Tongue (tissue), 2 donors: ENCODE data around the gene LSM5. TPM values are rescaled to one million over a fixed set of nuclear protein-coding genes. Genes with fewer than 3 reads are reported as not detected.

Source experiments
- DNase-seq: peaks from one replicate; pipeline ENCODE4 v3.0.0-alpha.2; 2015
- total RNA-seq: library from RNA; depleted of rRNA; stranded (reverse); fragments of >200 nt; gene quantifications from one replicate; pipeline ENCODE4 v1.2.3, GENCODE V29; 2014

LSM5 gene
- total RNA-seq, 1 donor from 2014 or later = 25.3 TPM

DNA sequence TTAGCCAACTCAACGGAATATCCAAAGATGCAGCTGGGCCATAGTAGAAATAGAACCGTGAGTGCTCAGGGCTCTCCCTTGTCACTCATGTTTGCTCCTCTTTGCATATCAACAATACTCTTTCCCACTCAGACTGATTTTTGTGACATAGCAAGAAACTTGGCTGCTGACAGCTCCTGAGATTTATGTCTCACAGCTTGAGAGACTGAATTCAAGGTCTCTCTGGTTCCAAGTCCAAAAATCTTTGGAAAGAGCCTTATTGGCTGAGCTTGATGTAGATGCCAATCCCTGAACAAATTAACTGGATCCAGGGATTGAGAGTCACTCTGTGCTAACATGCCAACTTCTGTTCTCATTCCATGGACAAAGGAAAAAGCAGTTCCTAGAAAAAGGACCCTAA lies 30.4 kb downstream of the LSM5 start:
- DNase-seq = no peak

DNA sequence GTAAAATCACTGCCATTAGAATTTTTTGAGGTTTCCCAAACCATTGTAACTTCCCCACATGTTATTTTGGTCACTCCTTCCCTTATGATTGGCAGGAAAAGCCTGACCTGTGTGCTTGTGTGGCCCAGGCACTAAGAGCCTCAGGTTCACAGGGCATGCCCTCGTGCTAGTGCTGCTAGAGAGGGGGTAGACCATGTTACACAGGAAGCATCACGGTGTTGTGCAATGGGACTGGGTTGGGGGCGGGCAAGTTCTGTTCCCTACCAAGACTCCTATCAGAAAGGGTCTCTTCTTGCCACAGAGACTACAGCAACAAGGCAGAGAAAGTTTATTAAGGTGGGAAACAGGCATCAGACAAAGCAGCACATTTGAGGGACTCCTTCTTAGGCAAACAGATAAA lies 32.2 kb downstream of the LSM5 start:
- DNase-seq = no peak

DNA sequence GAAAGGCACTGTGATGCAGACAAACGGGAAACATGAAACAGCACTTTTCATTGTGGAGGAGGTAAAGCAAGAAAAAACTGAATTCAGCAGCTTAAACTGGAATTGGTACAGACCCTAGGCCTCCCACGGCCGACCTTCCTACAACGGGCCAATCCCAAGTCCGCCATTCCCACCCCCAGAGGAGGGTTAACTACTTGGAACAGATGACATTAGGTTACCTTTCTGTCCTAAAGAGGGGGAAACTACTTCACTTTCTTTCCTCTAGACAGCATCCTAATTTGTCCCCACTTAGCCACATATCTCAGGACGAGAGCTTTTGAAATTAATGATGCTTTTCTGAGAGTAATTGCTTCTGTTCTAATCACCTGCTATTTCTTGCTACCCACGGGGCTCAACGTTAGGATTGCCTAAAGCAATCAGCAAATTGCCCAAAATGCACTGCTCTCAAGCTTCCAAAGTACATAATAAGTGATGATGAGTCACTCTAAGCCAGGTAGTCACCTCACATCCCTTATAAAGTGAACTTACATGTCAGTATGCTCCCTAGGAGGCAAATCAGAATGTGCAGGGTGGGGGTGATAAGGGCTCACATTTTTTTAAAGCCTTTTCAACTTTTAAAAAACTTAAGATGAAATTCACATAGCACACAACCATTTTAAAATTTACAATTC lies 36.7 kb downstream of the LSM5 start:
- DNase-seq = no peak

DNA sequence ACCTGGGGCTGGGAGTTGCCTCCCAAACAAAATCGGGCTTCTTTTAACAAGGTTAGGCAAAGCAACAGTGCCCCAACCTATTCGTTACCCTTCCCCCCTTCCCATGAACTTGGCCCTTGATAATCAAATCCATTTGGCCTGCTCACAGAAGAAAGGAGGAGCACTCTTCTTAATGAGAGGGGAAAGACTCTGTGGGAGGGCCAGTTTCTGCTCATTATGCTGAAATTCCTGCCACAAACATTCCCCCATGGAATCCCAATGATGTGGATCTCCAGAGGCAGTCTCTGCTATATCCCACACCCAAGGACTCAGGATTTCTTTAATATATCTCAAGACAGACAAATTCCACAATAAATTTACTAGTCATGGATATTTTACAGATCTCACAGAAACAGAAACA lies 43.0 kb downstream of the LSM5 start:
- DNase-seq = no peak

DNA sequence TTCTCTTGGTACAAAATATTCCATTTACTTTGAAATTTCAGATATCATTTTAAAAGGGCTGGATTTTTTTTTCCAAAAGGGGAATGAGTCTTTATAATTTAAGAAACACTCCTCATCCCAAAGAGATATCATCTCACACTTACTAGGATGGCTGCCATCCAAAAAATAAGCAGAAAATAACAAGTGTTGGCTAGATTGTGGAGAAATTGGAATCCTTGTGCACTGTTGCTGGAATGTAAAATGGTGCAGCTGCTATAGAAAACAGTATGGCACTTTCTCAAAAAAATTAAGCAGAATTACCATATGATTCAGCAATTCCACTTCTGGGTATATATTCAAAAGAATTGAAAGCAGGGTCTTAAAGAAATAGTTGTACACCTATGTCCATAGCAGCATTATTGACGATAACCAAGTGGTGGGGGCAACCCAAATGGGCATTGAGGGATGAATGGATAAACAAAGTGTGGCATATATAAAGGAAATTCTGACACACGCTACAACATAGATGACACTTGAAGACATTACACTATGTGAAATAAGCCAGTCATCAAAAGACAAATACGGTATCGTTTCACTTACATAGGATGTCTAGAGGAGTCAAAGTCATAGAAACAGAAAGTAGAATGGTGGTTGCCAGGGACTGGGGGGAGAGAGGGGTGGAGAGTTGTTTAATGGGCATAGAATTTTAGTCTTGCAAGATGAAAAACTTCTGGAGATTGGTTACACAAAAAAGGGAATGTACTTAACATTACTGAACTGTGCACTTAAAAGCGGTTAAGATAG lies 53.8 kb downstream of the LSM5 start:
- no peak for DNase-seq

Other genes with a start within 250 kb of the LSM5 start
- gene AVL9, start 5.1 kb upstream of the LSM5 start, total RNA-seq = 39.8 TPM